ENCODE data around the gene ARID3A. TPM values are rescaled to one million over a fixed set of nuclear protein-coding genes. Genes with fewer than 3 reads are reported as not detected.

ARID3A gene
- total and polyA plus RNA-seq, 2 of the 13 experiments (the other 11 are each of a cell fraction or from before 2014, with no cell fraction given): 71.3 to 77.9 TPM

DNA sequence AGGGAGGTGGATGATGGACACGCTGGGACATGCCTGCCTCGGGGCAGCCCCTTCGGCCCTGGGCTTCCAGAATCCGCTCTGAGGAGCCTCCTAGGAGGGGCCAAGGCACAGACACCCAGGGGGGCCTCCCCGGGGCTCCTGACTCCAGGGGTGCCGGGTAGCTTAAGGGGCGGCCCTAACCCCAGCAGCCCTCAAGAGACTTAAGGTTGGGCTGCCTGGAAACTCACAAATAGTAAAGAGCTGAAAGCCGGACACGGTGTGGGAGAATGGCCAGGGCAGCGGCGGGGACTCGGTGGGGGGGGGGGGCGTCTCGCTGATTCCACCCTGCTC, 7.7 kb downstream of the ARID3A start (continued):
- TF ChIP-seq, protein P1, sequence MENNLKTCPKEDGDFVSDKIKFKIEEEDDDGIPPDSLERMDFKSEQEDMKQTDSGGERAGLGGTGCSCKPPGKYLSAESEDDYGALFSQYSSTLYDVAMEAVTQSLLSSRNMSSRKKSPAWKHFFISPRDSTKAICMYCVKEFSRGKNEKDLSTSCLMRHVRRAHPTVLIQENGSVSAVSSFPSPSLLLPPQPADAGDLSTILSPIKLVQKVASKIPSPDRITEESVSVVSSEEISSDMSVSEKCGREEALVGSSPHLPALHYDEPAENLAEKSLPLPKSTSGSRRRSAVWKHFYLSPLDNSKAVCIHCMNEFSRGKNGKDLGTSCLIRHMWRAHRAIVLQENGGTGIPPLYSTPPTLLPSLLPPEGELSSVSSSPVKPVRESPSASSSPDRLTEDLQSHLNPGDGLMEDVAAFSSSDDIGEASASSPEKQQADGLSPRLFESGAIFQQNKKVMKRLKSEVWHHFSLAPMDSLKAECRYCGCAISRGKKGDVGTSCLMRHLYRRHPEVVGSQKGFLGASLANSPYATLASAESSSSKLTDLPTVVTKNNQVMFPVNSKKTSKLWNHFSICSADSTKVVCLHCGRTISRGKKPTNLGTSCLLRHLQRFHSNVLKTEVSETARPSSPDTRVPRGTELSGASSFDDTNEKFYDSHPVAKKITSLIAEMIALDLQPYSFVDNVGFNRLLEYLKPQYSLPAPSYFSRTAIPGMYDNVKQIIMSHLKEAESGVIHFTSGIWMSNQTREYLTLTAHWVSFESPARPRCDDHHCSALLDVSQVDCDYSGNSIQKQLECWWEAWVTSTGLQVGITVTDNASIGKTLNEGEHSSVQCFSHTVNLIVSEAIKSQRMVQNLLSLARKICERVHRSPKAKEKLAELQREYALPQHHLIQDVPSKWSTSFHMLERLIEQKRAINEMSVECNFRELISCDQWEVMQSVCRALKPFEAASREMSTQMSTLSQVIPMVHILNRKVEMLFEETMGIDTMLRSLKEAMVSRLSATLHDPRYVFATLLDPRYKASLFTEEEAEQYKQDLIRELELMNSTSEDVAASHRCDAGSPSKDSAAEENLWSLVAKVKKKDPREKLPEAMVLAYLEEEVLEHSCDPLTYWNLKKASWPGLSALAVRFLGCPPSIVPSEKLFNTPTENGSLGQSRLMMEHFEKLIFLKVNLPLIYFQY (CRISPR knock-in tag; IDR thresholded peaks at IDR 0.05; ENCODE audit: borderline replicate concordance): no peak
- TF ChIP-seq ZKSCAN8 (CRISPR knock-in tag; IDR thresholded peaks at IDR 0.05; ENCODE audit: borderline replicate concordance) (no peak), ZNF136 (CRISPR knock-in tag; IDR thresholded peaks at IDR 0.05; ENCODE audit: low read depth) (no peak)

DNA sequence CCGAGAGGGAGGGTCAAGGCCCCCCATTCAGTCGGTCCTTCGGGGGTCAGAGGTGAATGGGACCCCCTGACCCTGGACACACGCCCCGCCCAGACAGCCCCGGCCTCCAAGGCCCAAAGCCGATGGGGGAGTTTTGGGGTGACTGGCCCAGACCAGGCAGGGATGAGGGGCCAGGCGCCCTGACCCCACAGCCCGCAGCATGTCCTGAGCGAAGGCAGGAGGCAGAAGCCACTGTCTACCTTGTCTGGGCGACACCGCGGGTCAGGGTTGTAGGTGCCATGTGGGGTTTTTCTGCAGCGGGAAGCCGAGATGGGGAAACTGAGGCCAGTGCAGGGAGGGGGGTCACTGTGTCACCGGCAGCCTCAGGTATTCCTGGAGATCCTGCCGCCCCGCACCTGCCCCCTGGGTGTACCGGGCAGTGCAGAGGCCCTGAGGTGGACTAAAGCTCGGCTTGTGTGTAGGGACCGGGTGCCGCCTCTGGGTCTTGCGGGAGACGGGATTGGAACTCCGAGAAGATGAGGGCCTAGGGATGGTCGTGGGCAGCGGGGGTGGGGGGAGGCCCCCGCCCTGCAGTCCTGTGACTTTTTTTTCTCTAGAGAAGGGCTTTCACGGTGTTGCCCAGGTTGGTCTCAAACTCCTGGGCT, 8.5 kb downstream of the ARID3A start:
- FAIRE-seq: no peak
- H3K9ac ChIP-seq (ENCODE audit: insufficient read depth, low read depth, low read length): 0 out of 2 replicates have a peak overlapping the region, but pooled peaks have one; percentile 24
- no peaks in the 10 kb centered on the region for H3K27me3 ChIP-seq (ENCODE audit: control insufficient read depth in 1 of 2, insufficient read depth in 2 of 2, low read length in 2 of 2)
- peak overlapping the region; percentile 46 for H3K4me2 ChIP-seq (ENCODE audit: low read depth, low read length)
- H3K4me1 ChIP-seq (ENCODE audit: insufficient read depth, low read length): peaks cover 89% of the 10 kb centered on the region
- ChIA-PET POLR2A (interaction anchor here (0.7 to 5.6 kb wide), 7 partner anchors 9 to 51 kb away, joined by 3 to 50 read pairs (median 4); no protein-coding TSS in a partner anchor), CTCF (ENCODE audit: low intra/inter-chr PET ratio, low total read pairs) (no interaction called here)
- peak overlapping the region; percentile 55 for H3K27ac ChIP-seq (ENCODE audit: extremely low read length, insufficient read depth, low read length)
- ATAC-seq: peak; percentile 30
- in situ Hi-C loops (cut with HindIII; ENCODE audit: extremely low pct_ligation_motif_present, low pct_unique_long_range_greater_than_20kb) (no loop called here), intact Hi-C loops (cut with micrococcal nuclease; ENCODE audit: unreplicated experiment) (loop anchor here (2.0 kb wide), 1 partner anchor 18 kb away; no protein-coding TSS in a partner anchor)
- H3K4me3 ChIP-seq (replicated peaks in 1 of 3; ENCODE audit: insufficient read depth in 1 of 3, low read depth in 2 of 3, low read length in 3 of 3): peak overlapping the region in 1 of 3 experiments; percentile 53; a peak in 2 of 6 replicates
- H4K20me1 ChIP-seq (ENCODE audit: insufficient read depth, low read length): peaks cover 41% of the 10 kb centered on the region; the same call in 1 of the 2 replicates
- no peak overlapping the region for H2AFZ ChIP-seq (ENCODE audit: low read length)
- H3K36me3 ChIP-seq (replicated peaks in 1 of 2; ENCODE audit: control insufficient read depth in 1 of 2, insufficient read depth in 2 of 2, low read length in 2 of 2): peaks cover 17 to 62% of the 10 kb centered on the region in 2 experiments; a peak in 4 of 5 replicates
- DNase-seq (ENCODE audit: low spot score): no peak
- 71% methylated on average over 27 of the region's 29 CpGs for WGBS (ENCODE audit: low lambda C conversion rate)
- no TSS peak for BruUV-seq (replicated peaks)
- peaks cover 80% of the 10 kb centered on the region for H3K79me2 ChIP-seq (ENCODE audit: insufficient read depth, low read length)
- no peaks in the 10 kb centered on the region for H3K9me3 ChIP-seq (ENCODE audit: low read length)
- TF ChIP-seq, protein P2, sequence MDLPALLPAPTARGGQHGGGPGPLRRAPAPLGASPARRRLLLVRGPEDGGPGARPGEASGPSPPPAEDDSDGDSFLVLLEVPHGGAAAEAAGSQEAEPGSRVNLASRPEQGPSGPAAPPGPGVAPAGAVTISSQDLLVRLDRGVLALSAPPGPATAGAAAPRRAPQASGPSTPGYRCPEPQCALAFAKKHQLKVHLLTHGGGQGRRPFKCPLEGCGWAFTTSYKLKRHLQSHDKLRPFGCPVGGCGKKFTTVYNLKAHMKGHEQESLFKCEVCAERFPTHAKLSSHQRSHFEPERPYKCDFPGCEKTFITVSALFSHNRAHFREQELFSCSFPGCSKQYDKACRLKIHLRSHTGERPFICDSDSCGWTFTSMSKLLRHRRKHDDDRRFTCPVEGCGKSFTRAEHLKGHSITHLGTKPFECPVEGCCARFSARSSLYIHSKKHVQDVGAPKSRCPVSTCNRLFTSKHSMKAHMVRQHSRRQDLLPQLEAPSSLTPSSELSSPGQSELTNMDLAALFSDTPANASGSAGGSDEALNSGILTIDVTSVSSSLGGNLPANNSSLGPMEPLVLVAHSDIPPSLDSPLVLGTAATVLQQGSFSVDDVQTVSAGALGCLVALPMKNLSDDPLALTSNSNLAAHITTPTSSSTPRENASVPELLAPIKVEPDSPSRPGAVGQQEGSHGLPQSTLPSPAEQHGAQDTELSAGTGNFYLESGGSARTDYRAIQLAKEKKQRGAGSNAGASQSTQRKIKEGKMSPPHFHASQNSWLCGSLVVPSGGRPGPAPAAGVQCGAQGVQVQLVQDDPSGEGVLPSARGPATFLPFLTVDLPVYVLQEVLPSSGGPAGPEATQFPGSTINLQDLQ (CRISPR knock-in tag; IDR thresholded peaks at IDR 0.05): peak; percentile 14; the same call in 1 of the 2 replicates
- 0 out of 2 replicates have a peak, but pooled peaks have one; percentile 4 for TF ChIP-seq NFKB2 (CRISPR knock-in tag; IDR thresholded peaks at IDR 0.05; ENCODE audit: borderline replicate concordance)
- TF ChIP-seq, protein P3, sequence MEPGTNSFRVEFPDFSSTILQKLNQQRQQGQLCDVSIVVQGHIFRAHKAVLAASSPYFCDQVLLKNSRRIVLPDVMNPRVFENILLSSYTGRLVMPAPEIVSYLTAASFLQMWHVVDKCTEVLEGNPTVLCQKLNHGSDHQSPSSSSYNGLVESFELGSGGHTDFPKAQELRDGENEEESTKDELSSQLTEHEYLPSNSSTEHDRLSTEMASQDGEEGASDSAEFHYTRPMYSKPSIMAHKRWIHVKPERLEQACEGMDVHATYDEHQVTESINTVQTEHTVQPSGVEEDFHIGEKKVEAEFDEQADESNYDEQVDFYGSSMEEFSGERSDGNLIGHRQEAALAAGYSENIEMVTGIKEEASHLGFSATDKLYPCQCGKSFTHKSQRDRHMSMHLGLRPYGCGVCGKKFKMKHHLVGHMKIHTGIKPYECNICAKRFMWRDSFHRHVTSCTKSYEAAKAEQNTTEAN (CRISPR knock-in tag; conservative IDR thresholded peaks at IDR 0.05): no peak
- TF ChIP-seq, protein P4, sequence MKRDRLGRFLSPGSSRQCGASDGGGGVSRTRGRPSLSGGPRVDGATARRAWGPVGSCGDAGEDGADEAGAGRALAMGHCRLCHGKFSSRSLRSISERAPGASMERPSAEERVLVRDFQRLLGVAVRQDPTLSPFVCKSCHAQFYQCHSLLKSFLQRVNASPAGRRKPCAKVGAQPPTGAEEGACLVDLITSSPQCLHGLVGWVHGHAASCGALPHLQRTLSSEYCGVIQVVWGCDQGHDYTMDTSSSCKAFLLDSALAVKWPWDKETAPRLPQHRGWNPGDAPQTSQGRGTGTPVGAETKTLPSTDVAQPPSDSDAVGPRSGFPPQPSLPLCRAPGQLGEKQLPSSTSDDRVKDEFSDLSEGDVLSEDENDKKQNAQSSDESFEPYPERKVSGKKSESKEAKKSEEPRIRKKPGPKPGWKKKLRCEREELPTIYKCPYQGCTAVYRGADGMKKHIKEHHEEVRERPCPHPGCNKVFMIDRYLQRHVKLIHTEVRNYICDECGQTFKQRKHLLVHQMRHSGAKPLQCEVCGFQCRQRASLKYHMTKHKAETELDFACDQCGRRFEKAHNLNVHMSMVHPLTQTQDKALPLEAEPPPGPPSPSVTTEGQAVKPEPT (CRISPR knock-in tag; IDR thresholded peaks at IDR 0.05; ENCODE audit: low read depth): no peak
- TF ChIP-seq, protein P5, sequence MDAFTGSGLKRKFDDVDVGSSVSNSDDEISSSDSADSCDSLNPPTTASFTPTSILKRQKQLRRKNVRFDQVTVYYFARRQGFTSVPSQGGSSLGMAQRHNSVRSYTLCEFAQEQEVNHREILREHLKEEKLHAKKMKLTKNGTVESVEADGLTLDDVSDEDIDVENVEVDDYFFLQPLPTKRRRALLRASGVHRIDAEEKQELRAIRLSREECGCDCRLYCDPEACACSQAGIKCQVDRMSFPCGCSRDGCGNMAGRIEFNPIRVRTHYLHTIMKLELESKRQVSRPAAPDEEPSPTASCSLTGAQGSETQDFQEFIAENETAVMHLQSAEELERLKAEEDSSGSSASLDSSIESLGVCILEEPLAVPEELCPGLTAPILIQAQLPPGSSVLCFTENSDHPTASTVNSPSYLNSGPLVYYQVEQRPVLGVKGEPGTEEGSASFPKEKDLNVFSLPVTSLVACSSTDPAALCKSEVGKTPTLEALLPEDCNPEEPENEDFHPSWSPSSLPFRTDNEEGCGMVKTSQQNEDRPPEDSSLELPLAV (CRISPR knock-in tag; conservative IDR thresholded peaks at IDR 0.05; ENCODE audit: low read depth): 0 out of 2 replicates have a peak, but pooled peaks have one; percentile 12

Measured in HepG2 (cell line).